GM23338 (cell line): ENCODE data around the gene SREK1. TPM values are rescaled to one million over a fixed set of nuclear protein-coding genes. Genes with fewer than 3 reads are reported as not detected.

Experiments
- ATAC-seq: fragments of 200-7000 bp; cut with Tn5 transposase; 3 replicates; pipeline ENCODE4 v1.9.1; 2020
- DNase-seq: peaks from one replicate; pipeline ENCODE4 v3.0.0-alpha.2; 2015; ENCODE audit warnings: low spot score
- H2AFZ ChIP-seq: fragments of 200-600 bp; sonication (generic); 2 replicates; pipeline ENCODE4 v1.8.0; 2016; ENCODE audit warnings: antibody characterized with exemption, mild to moderate bottlenecking, moderate library complexity
- H3F3A ChIP-seq: fragments of 200-600 bp; sonication (generic); replicated peaks from 2 replicates; pipeline ENCODE4 v1.8.0; 2017; ENCODE audit warnings: antibody characterized with exemption, mixed run types, low read depth
- H3K27ac ChIP-seq: fragments of 200-600 bp; sonication (generic); 2 replicates; pipeline ENCODE4 v1.6.1; 2016; ENCODE audit warnings: low read depth
- H3K27me3 ChIP-seq: fragments of 200-600 bp; sonication (generic); 2 replicates; pipeline ENCODE4 v1.8.0; 2016; ENCODE audit warnings: mild to moderate bottlenecking, mixed run types, moderate library complexity; ENCODE audit not compliant: insufficient read depth
- H3K36me3 ChIP-seq: fragments of 200-600 bp; sonication (generic); 2 replicates; pipeline ENCODE4 v1.8.0; 2016; ENCODE audit warnings: mild to moderate bottlenecking; ENCODE audit not compliant: insufficient read depth
- H3K4me1 ChIP-seq: fragments of 200-600 bp; sonication (generic); 2 replicates; pipeline ENCODE4 v1.8.0; 2016; ENCODE audit warnings: mild to moderate bottlenecking, moderate library complexity; ENCODE audit not compliant: insufficient read depth
- H3K4me2 ChIP-seq: fragments of 200-600 bp; sonication (generic); 2 replicates; pipeline ENCODE4 v1.7.1; 2017; ENCODE audit warnings: mixed run types
- H3K4me3 ChIP-seq: fragments of 200-600 bp; sonication (generic); 2 replicates; pipeline ENCODE4 v1.6.1; 2016; ENCODE audit warnings: mixed run types
- H3K79me2 ChIP-seq: fragments of 200-600 bp; sonication (generic); replicated peaks from 2 replicates; pipeline ENCODE4 v1.8.0; 2017; ENCODE audit warnings: mild to moderate bottlenecking; ENCODE audit not compliant: insufficient read depth
- H3K9me2 ChIP-seq: fragments of 200-600 bp; sonication (generic); 2 replicates; pipeline ENCODE4 v1.8.0; 2017; ENCODE audit not compliant: insufficient read depth
- H4K20me1 ChIP-seq: fragments of 200-600 bp; sonication (generic); replicated peaks from 2 replicates; pipeline ENCODE4 v1.8.0; 2017; ENCODE audit warnings: mild to moderate bottlenecking; ENCODE audit not compliant: insufficient read depth
- H3K27ac Mint-ChIP-seq: 2 replicates; pipeline ENCODE4 v1.8.0; 2020; ENCODE audit warnings: inconsistent platforms, mild to moderate bottlenecking, moderate library complexity, mixed read lengths
- H3K27me3 Mint-ChIP-seq: 3 replicates; pipeline ENCODE4 v1.8.0; 2022; ENCODE audit warnings: low read depth, mild to moderate bottlenecking, moderate library complexity, mixed read lengths, inconsistent platforms; ENCODE audit not compliant: insufficient read depth, poor library complexity
- H3K36me3 Mint-ChIP-seq: 3 replicates; pipeline ENCODE4 v1.8.0; 2021; ENCODE audit warnings: low read depth, mild to moderate bottlenecking, inconsistent platforms, moderate library complexity, mixed read lengths
- H3K4me1 Mint-ChIP-seq: 3 replicates; pipeline ENCODE4 v1.8.0; 2020; ENCODE audit warnings: mild to moderate bottlenecking, inconsistent platforms, mixed read lengths
- H3K4me3 Mint-ChIP-seq: 3 replicates; pipeline ENCODE4 v1.8.0; 2021; ENCODE audit warnings: moderate library complexity, mild to moderate bottlenecking, inconsistent platforms, mixed read lengths
- H3K9me3 Mint-ChIP-seq: 3 replicates; pipeline ENCODE4 v1.8.0; 2020; ENCODE audit warnings: moderate library complexity, mild to moderate bottlenecking, inconsistent platforms, mixed read lengths
- CREB1 ChIP-seq: fragments of 250-450 bp; sonication (Bioruptor Pico); IDR thresholded peaks from 2 replicates; pipeline ENCODE4 v1.5.0; 2020; ENCODE audit warnings: low read depth, mild to moderate bottlenecking, moderate library complexity
- ETS1 ChIP-seq: IDR thresholded peaks from 2 replicates; pipeline ENCODE4 v1.6.1; 2016; ENCODE audit warnings: antibody characterized with exemption
- EZH2 ChIP-seq: fragments of 200-600 bp; sonication (generic); IDR thresholded peaks from one replicate; pipeline ENCODE4 v1.8.0; 2017; ENCODE audit warnings: antibody characterized with exemption, mild to moderate bottlenecking, low read depth; ENCODE audit not compliant: unreplicated experiment
- EZH2phosphoT487 ChIP-seq: fragments of 200-600 bp; sonication (generic); IDR thresholded peaks from one replicate; pipeline ENCODE4 v1.8.1; 2018; ENCODE audit warnings: antibody characterized with exemption; ENCODE audit not compliant: unreplicated experiment
- JUNB ChIP-seq: IDR thresholded peaks from one replicate; pipeline ENCODE4 v1.6.1; 2016; ENCODE audit warnings: antibody characterized with exemption; ENCODE audit not compliant: unreplicated experiment
- POLR2AphosphoS5 ChIP-seq: IDR thresholded peaks from 2 replicates; pipeline ENCODE4 v1.6.1; 2016; ENCODE audit warnings: antibody characterized with exemption, low read depth
- STAT1 ChIP-seq: IDR thresholded peaks from one replicate; pipeline ENCODE4 v1.6.1; 2016; ENCODE audit warnings: antibody characterized with exemption; ENCODE audit not compliant: unreplicated experiment
- ZNF114 ChIP-seq: fragments of 250-450 bp; sonication (Bioruptor Pico); IDR thresholded peaks from 2 replicates; pipeline ENCODE4 v1.5.0; 2020; ENCODE audit warnings: mild to moderate bottlenecking, moderate library complexity
- ZNF331 ChIP-seq: fragments of 250-450 bp; sonication (Bioruptor Pico); IDR thresholded peaks from 2 replicates; pipeline ENCODE4 v1.5.0; 2020; ENCODE audit warnings: low read depth, mild to moderate bottlenecking, moderate library complexity
- polyA plus RNA-seq: library from polyadenylated mRNA; unstranded; fragments of >200 nt; fragmentation: Nextera tagmentation; extraction: Ambion mirVana; gene quantifications from 2 replicates; pipeline ENCODE4 v1.2.1, GENCODE V29; 2016
- total RNA-seq: library from RNA; depleted of rRNA; stranded (reverse); fragments of >200 nt; shearing (Covaris generic); gene quantifications from 2 replicates; pipeline ENCODE4 v1.2.3, GENCODE V29; 2014
- TF ChIP-seq, protein P1 (sequence below), 2 experiments: fragments of 200-600 bp in 1 of 2; sonication (generic) in 1 of 2; conservative IDR thresholded peaks; 2 replicates each; pipeline versions ENCODE4 v1.5.1 to v1.6.1; 2016 to 2017; ENCODE audit warnings: antibody characterized with exemption in 2 of 2, low read depth in 2 of 2, mild to moderate bottlenecking in 2 of 2, moderate library complexity in 1 of 2

Gene SREK1
- total and polyA plus RNA-seq, 2 experiments from 2014 or later: 64.3 to 66.4 TPM

DNA sequence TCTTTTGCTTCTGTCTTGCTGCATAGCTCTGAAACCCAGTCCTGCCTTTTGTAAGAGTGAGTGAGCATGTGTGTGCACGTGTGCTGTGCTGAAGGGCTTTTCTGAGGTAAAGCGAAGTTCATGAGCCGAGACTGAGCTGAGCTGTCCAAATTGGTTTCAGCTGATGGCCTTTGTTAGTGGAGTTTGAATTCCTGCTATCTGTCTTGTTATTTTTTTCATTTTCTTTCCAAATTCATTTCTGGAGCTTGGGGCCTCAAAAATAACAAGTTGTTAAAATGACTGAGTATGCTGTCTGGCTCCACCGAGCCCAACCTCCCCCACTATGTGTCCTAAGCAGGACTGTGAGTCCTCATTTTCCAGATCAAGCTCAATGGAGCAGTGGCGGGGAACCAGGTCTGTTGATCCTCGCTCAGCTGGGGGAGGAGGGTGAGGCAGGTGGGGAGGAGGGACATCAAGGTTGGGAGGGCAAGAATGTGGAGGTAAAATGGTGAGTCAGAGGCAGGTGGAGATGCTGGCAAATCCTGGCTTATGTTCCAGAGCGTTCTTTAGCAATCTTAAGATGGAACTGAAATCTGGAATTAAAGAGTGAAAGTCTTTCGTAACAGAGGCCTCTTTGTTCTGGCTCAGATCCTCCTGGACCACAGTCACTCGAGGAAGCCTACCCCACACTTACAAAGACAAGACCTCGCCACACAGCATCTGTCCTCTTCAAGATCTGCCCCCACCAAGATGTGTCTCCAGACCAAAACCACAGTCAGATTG lies 63.9 kb downstream of the SREK1 start (continued):
- TF ChIP-seq, protein P1, sequence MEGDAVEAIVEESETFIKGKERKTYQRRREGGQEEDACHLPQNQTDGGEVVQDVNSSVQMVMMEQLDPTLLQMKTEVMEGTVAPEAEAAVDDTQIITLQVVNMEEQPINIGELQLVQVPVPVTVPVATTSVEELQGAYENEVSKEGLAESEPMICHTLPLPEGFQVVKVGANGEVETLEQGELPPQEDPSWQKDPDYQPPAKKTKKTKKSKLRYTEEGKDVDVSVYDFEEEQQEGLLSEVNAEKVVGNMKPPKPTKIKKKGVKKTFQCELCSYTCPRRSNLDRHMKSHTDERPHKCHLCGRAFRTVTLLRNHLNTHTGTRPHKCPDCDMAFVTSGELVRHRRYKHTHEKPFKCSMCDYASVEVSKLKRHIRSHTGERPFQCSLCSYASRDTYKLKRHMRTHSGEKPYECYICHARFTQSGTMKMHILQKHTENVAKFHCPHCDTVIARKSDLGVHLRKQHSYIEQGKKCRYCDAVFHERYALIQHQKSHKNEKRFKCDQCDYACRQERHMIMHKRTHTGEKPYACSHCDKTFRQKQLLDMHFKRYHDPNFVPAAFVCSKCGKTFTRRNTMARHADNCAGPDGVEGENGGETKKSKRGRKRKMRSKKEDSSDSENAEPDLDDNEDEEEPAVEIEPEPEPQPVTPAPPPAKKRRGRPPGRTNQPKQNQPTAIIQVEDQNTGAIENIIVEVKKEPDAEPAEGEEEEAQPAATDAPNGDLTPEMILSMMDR (conservative IDR thresholded peaks at IDR 0.05; ENCODE audit: low read depth in 2 of 2): no peak

GRCh38 chr5:66209350-66209749 lies 65.2 kb downstream of the SREK1 start:
- Histone ChIP-seq H3K4me3 (no peak overlapping the region), H3K4me2 (no peak overlapping the region), H3K4me1 (no peaks in the 10 kb centered on the region), H4K20me1 (no peaks in the 10 kb centered on the region), H2AFZ (peak overlapping the region; percentile 90), H3K79me2 (no peaks in the 10 kb centered on the region), H3K27ac (no peak overlapping the region), H3K9me2 (peaks cover 5% of the 10 kb centered on the region; the same call in 1 of the 2 replicates), H3K27me3 (no peaks in the 10 kb centered on the region), H3F3A (no peaks in the 10 kb centered on the region), H3K36me3 (no peaks in the 10 kb centered on the region)
- peak; percentile 19 for DNase-seq
- H3K27me3 Mint-ChIP-seq: peaks cover 2% of the 10 kb centered on the region
- ATAC-seq: peak; percentile 69
- H3K4me1 Mint-ChIP-seq: peaks cover 3% of the 10 kb centered on the region
- no peak overlapping the region for H3K27ac Mint-ChIP-seq
- H3K9me3 Mint-ChIP-seq: no peaks in the 10 kb centered on the region
- H3K4me3 Mint-ChIP-seq: no peak overlapping the region
- H3K36me3 Mint-ChIP-seq: no peaks in the 10 kb centered on the region
- TF ChIP-seq, protein P1 (conservative IDR thresholded peaks at IDR 0.05; ENCODE audit: low read depth in 2 of 2): peak; percentile 11 to 53; a peak in 2 of 4 replicates
- no peak for TF ChIP-seq POLR2AphosphoS5

- peaks cover 3% of the 10 kb centered on the region for H3K4me1 Mint-ChIP-seq
- Histone ChIP-seq H3K36me3 (no peaks in the 10 kb centered on the region), H3K4me1 (no peaks in the 10 kb centered on the region), H3K27me3 (no peaks in the 10 kb centered on the region), H3K9me2 (peaks cover 5% of the 10 kb centered on the region; the same call in 1 of the 2 replicates), H2AFZ (peak overlapping the region; percentile 90), H3K79me2 (no peaks in the 10 kb centered on the region), H3K4me2 (no peak overlapping the region), H4K20me1 (no peaks in the 10 kb centered on the region), H3F3A (no peaks in the 10 kb centered on the region), H3K27ac (no peak overlapping the region), H3K4me3 (no peak overlapping the region)
- H3K27ac Mint-ChIP-seq: no peak overlapping the region
- H3K4me3 Mint-ChIP-seq: no peak overlapping the region
- DNase-seq (no peak), ATAC-seq (peak; percentile 50)
- H3K27me3 Mint-ChIP-seq: peaks cover 2% of the 10 kb centered on the region
- no peaks in the 10 kb centered on the region for H3K36me3 Mint-ChIP-seq
- H3K9me3 Mint-ChIP-seq: no peaks in the 10 kb centered on the region
- TF ChIP-seq ETS1 (no peak), JUNB (no peak), EZH2 (no peak), POLR2AphosphoS5 (no peak), ZNF331 (CRISPR knock-in tag) (no peak), ZNF114 (CRISPR knock-in tag) (no peak), EZH2phosphoT487 (no peak), STAT1 (no peak), CREB1 (CRISPR knock-in tag) (no peak)
These were observed 65.7 kb downstream of the SREK1 start for GRCh38 chr5:66209794-66210193.
